GM12878 (cell line): Measurements from ENCODE around the gene MSLN.

Source experiments
- MXI1 ChIP-seq: fragments of 150-350 bp; IDR thresholded peaks from 2 replicates; pipeline ENCODE4 v1.6.1; 2011; ENCODE audit warnings: low read depth, mild to moderate bottlenecking, inconsistent platforms, low read length, improper control_type of control experiment
- TBL1XR1 ChIP-seq: IDR thresholded peaks from 2 replicates; pipeline ENCODE4 v1.6.1; 2012; ENCODE audit warnings: low read depth, low read length, improper control_type of control experiment
- YY1 ChIP-seq: IDR thresholded peaks from 2 replicates; pipeline ENCODE4 v1.6.1; 2011; ENCODE audit warnings: low read depth, mild to moderate bottlenecking, low read length

DNA sequence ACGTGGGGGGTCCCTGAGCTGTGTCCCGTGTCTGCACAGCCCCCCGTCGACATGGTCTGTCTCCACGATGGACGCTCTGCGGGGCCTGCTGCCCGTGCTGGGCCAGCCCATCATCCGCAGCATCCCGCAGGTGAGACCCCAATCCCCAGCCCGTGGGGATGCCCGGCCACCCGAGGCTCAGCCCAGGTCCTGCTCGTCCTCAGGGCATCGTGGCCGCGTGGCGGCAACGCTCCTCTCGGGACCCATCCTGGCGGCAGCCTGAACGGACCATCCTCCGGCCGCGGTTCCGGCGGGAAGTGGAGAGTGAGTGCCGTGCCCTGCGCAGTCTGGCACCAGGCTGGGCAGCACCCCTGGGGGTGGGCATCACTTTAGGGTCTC, 4.9 kb downstream of the MSLN start:
- TF ChIP-seq TBL1XR1 (no peak), YY1 (no peak), MXI1 (no peak)
